Measurements from ENCODE around the gene ZIC4. TPM values are rescaled to one million over a fixed set of nuclear protein-coding genes. Genes with fewer than 3 reads are reported as not detected.

ZIC4 gene
- total RNA-seq, 1 donor from 2014 or later, result 6.1 TPM

- DNase-seq (ENCODE audit: low read depth, low spot score), result no peak
- TF ChIP-seq CTCF (conservative IDR thresholded peaks at IDR 0.05), result no peak
- Mint-ChIP-seq H3K9me3 (no peaks in the 10 kb centered on the region), H3K27me3 (ENCODE audit: low read depth) (peaks cover 96% of the 10 kb centered on the region), H3K4me1 (peaks cover 36% of the 10 kb centered on the region), H3K27ac (ENCODE audit: unreplicated experiment) (no peak overlapping the region), H3K4me3 (peak overlapping the region; percentile 85), H3K36me3 (ENCODE audit: low read depth) (no peaks in the 10 kb centered on the region)
Observed at GRCh38 chr3:147423798-147424580, 17.6 kb upstream of the ZIC4 start.

GRCh38 chr3:147423537-147423797 is 17.1 kb upstream of the ZIC4 start:
- Mint-ChIP-seq H3K27ac (ENCODE audit: unreplicated experiment) (no peak overlapping the region), H3K4me1 (peaks cover 41% of the 10 kb centered on the region)

GRCh38 chr3:147422601-147423536 is 16.5 kb upstream of the ZIC4 start:
- peaks cover 96% of the 10 kb centered on the region for H3K27me3 Mint-ChIP-seq (ENCODE audit: low read depth)
- no peaks in the 10 kb centered on the region for H3K9me3 Mint-ChIP-seq
- H3K36me3 Mint-ChIP-seq (ENCODE audit: low read depth), result no peaks in the 10 kb centered on the region
- H3K27ac Mint-ChIP-seq (ENCODE audit: unreplicated experiment), result no peak overlapping the region
- TF ChIP-seq CTCF (conservative IDR thresholded peaks at IDR 0.05), result no peak
- H3K4me3 Mint-ChIP-seq, result peak overlapping the region; percentile 85
- H3K4me1 Mint-ChIP-seq, result peaks cover 44% of the 10 kb centered on the region
- DNase-seq (ENCODE audit: low read depth, low spot score), result no peak

More at GRCh38 chr3:147423537-147423797, 17.1 kb upstream of the ZIC4 start:
- no peaks in the 10 kb centered on the region for H3K9me3 Mint-ChIP-seq
- no peak for TF ChIP-seq CTCF (conservative IDR thresholded peaks at IDR 0.05)
- no peak for DNase-seq (ENCODE audit: low read depth, low spot score)
- peaks cover 96% of the 10 kb centered on the region for H3K27me3 Mint-ChIP-seq (ENCODE audit: low read depth)
- no peaks in the 10 kb centered on the region for H3K36me3 Mint-ChIP-seq (ENCODE audit: low read depth)
- peak overlapping the region; percentile 85 for H3K4me3 Mint-ChIP-seq

GRCh38 chr3:147422196-147422595 is 15.9 kb upstream of the ZIC4 start:
- H3K9me3 Mint-ChIP-seq, result no peaks in the 10 kb centered on the region
- peaks cover 44% of the 10 kb centered on the region for H3K4me1 Mint-ChIP-seq
- peak overlapping the region; percentile 85 for H3K4me3 Mint-ChIP-seq
- peaks cover 96% of the 10 kb centered on the region for H3K27me3 Mint-ChIP-seq (ENCODE audit: low read depth)
- no peak overlapping the region for H3K27ac Mint-ChIP-seq (ENCODE audit: unreplicated experiment)
- H3K36me3 Mint-ChIP-seq (ENCODE audit: low read depth), result no peaks in the 10 kb centered on the region
- TF ChIP-seq CTCF (conservative IDR thresholded peaks at IDR 0.05), result no peak
- DNase-seq (ENCODE audit: low read depth, low spot score), result no peak

GRCh38 chr3:147421184-147421912 is 15.0 kb upstream of the ZIC4 start:
- DNase-seq (ENCODE audit: low read depth, low spot score), result no peak
- Mint-ChIP-seq H3K4me1 (peaks cover 44% of the 10 kb centered on the region), H3K9me3 (no peaks in the 10 kb centered on the region), H3K27ac (ENCODE audit: unreplicated experiment) (no peak overlapping the region), H3K27me3 (ENCODE audit: low read depth) (peaks cover 98% of the 10 kb centered on the region), H3K36me3 (ENCODE audit: low read depth) (no peaks in the 10 kb centered on the region), H3K4me3 (peak overlapping the region; percentile 85)
- no peak for TF ChIP-seq CTCF (conservative IDR thresholded peaks at IDR 0.05)

All from neural crest cell (in vitro differentiated cells).